ENCODE results near the gene COLGALT1.

- no peak for TF ChIP-seq KLF1 (tag by site-specific recombination; IDR thresholded peaks at IDR 0.05)
- TF ChIP-seq PRDM10 (tag by site-specific recombination; IDR thresholded peaks at IDR 0.05) = no peak
- TF ChIP-seq CTCF (tag by site-specific recombination; IDR thresholded peaks at IDR 0.05) = no peak
- TF ChIP-seq ZNF211 (tag by site-specific recombination; IDR thresholded peaks at IDR 0.05; ENCODE audit: low read depth) = no peak
- no peak for TF ChIP-seq ZNF274 (IDR thresholded peaks at IDR 0.05; ENCODE audit: low read length)
- no peak for TF ChIP-seq ZNF274 (tag by site-specific recombination; IDR thresholded peaks at IDR 0.05; ENCODE audit: borderline replicate concordance)
- no peak for TF ChIP-seq GLIS1 (tag by site-specific recombination; IDR thresholded peaks at IDR 0.05)
These were observed 74.3 kb downstream of the COLGALT1 start for GRCh38 chr19:17629760-17630159.
